GM18498 (cell line): ENCODE data around the gene CCL2.
"Not testable (repeated sequence)": the region's sequence is repeated elsewhere in the genome, so short reads cannot be mapped to it uniquely, and the experiment has no call there.

Source experiments
- ATAC-seq: cut with Tn5 transposase; IDR thresholded peaks from one replicate; pipeline ENCODE4 v1.9.1; 2021; ENCODE audit warnings: mild to moderate bottlenecking, moderate library complexity; ENCODE audit not compliant: unreplicated experiment

CCL2 gene

GRCh38 chr17:34254651-34255380 is at the start of gene CCL2:
Gene CCL2, plus strand, starts transcription at chr17:34255285. Its CDS starts 65 bp downstream, at chr17:34255350.
- no peak for ATAC-seq

DNA sequence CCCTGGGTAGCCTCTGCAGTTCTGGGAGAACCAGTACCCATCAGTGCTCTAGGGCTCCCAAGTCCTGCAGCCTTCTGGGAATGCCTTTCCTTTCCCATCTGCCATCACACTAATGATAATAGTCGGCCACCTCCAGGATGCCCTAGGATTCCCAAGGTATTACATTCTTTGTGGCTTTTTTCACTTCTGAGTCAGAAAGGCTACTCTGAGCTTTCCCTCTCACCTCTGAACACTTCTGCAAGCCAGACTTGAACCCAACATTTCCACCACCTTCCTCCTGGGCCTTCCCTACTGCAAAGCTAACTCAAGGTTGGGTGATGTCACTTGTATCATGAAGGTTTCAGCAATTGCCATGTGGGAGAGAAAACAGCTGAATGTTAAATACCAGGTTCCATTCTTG is 49.7 kb upstream of the CCL2 start:
- ATAC-seq, result no peak

DNA sequence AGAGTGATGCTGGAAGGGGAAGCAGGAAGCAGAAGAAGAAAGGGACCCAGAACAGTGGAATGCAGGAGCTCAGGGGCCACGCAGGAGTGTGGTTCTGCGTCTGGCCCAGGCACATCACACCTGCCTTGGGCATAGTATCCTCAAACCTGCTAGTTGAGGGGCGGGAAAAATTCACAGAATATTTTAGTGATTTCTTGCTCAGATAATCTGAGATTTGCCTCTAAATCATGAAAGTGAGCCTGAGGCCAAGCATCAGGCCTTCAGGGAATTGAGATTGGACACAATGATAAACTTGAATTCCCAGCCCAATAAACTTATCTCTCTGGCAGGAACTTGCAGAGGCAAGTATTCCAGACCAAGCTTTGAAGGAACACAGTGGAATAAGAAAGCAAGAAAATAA is 48.5 kb upstream of the CCL2 start:
- no peak for ATAC-seq

DNA sequence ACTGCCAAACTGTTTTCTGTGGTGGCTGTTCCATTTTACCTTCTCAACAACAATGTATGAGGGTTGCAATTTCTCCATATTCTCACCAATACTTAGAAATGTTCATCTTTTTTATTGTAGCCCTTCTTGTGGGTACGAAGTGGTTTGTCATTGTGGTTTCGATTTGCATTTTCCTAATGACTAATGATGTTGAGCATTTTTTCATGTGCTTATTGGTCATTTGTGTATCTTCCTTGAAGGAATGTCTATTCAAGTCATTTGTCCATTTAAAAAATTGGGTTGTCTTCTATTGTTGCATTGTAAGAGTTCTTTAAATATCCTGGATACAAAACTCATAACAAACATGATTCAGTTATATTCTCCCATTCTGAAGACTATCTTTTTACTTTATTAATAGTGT is 47.5 kb upstream of the CCL2 start:
- no peak for ATAC-seq

- no peak for ATAC-seq
Observed at GRCh38 chr17:34218748-34219147, 36.3 kb upstream of the CCL2 start.

DNA sequence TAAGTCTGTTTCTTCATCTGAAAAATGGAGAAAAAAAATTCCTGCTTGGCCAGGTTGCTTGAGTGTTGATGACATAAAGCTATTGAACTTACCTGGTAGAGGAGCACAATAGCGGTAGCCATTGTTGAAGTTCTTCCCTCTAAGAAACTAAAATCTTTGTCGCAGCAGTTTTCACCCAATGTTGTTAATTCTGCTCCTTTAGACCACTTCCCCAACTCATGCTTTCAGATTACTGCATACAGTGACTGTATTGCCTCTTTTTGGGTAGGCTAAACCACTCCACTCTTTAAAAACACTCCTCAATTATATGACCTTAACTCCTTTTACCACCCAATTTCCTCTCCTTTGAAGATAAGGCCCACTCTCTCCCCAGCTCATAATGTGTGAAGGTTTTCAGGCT is 35.7 kb upstream of the CCL2 start:
- ATAC-seq, result no peak

DNA sequence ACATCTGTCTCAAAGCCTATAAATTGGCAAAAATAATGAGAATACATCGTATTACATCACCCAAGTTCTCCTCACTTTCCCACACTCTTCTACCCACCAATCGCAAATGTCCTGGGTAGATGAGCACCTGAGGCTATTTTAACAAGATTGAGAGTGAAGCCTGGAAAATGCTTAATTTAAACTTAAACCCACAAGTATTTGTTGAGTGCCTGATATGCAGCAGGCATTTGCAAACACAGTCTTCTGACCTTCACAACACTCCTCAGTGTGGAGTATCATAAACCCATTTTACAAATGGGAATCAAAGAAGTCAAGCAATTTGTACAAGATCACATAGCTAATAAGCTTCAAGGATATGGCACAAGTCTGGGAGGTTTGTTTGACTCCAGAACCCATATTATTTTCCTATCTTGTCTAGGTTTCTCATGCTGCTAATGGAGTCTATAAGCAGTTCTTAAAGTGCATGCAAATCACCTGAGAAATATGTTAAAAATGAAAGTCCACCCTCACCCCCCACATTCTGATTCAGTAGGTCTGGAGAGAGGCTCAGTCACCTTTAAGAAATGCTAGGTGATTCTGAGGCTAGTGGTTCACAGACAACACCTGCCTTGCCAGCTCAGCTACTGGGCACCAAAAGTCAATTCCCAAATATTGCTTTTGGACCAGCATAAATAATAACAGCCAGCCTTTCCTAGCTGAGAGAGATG is 34.9 kb upstream of the CCL2 start:
- ATAC-seq, result no peak

GRCh38 chr17:34220752-34221395 is 34.2 kb upstream of the CCL2 start:
- no peak for ATAC-seq

GRCh38 chr17:34221411-34221810 is 33.7 kb upstream of the CCL2 start:
- ATAC-seq, result no peak

DNA sequence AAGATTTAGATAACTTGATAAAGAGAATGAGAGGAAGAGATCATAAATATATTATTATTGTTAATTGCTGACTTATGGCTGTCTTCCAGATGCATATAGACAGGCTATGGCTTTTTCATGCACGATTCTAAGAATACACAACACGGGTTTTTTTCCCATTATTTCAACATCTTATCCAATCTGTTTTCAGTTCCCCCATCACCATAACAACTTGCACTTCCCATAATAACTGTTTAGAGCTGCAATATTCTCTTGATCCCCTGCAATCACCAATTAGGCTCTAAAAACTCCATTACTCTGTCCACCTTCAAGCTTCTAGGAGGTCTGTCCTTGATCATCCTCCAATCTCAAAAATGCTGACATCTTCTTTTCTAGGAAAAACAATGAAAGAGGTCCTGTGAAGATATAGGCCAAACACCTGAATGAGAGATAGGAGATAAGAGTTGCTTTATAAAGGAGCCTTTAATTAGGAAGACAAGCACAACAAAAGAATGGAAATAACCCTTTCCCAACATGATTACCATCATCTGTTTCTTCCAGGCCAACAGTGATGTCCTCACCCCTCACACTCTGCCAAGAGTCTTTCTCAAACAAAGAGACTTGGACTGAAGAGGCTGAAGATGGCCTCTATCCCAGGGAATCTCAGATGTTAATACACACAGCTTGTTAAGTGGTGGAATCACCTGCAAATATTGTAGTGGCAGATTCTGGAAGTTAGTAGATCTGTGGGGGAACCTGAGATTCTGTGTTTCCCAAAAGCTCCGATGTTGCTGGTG is 32.2 kb upstream of the CCL2 start:
- no peak for ATAC-seq

DNA sequence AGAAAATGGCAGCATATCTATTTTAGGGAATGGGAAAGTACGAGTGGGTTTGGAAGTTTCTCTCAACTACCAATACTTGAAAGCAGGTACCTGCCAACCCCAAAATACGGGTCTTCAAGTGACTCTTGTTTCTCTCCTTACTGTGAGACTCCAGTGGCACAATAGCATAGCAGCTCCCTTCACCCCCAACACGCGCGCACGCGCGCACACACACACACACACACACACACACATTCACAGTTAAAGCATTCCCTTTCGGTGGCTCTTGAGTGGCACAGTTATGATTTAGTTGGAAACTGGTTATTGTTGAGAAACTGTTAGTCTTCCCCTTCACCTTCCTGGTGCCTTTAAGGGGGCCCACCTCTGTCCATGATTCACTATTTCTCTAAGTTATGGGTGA is 30.0 kb upstream of the CCL2 start:
- no peak for ATAC-seq

DNA sequence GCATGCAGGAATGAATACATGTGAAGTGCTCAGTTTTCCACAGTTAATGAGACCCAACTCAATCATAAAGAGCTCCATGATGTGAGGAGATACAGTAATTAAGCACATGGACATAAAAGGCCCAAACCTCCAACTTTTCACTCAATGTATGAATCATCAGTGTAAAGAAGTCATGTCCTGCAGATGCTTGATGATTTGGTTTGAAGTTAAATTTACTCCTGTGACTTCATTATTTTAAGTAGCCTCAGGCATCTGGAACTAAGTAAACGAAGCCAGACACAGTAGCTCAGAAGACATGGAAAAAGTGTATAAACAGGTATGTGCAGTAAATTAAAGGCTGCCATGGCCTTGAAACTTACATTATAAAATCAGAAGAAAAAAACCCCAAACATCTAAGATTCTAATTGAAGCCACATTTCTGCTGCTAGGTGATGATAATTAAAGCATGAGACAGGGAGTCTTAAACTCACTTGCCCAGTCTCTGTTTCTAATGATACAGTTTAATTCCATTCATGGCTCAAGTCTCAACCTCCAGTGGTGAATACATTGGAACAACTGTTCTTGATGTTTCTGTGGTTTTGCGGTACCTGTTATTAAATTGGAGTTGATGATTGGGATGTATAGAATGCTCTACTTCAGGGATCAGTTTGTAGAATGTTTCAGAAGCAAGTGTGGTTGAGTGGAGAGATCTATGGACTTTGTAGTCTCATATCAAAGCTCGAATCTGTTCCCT is 28.9 kb upstream of the CCL2 start:
- ATAC-seq, result no peak

GRCh38 chr17:34226744-34227034 is 28.4 kb upstream of the CCL2 start:
- no peak for ATAC-seq

- not testable (repeated sequence) for ATAC-seq
Observed at GRCh38 chr17:34227293-34227692, 27.8 kb upstream of the CCL2 start.

DNA sequence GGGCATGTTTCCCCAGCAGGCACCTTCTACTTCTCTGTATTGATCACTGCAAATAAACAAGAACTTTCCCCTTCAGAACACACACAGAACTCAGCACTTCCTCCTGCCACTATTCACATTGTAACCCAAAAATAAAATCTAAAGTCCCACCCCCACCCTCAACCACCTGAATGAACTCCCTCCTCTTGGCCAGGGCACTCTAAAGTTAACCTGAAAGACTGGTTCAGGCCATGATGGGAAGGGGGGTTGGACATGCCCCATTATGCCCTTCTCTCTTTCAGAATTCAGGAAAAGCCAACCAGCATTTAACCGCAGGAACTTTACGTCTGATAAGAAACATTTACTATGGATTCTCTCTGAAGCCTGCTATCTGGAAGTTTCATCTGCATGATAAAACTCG is 27.4 kb upstream of the CCL2 start:
- no peak for ATAC-seq

GRCh38 chr17:34228781-34229180 is 26.3 kb upstream of the CCL2 start:
- ATAC-seq, result no peak

DNA sequence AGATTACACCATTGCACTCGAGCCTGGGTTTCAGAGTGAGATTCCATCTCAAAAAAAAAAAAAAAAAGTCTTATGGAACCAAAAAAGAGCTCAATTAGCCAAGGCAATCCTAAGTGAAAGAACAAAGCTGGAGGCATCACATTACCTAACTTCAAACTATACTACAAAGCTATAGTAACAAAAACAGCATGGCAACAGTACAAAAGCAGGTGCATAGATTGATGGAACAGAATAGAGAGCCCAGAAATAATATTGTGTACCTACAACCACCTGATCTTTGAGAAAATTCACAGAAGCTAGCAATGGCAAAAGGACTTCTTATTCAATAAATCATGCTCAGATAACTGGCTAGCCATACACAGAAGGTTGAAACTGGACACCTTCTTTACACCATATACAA is 24.7 kb upstream of the CCL2 start:
- no peak for ATAC-seq

- no peak for ATAC-seq
Observed at GRCh38 chr17:34234616-34235015, 20.5 kb upstream of the CCL2 start.

- no peak for ATAC-seq
Observed at GRCh38 chr17:34235389-34236028, 19.6 kb upstream of the CCL2 start.

DNA sequence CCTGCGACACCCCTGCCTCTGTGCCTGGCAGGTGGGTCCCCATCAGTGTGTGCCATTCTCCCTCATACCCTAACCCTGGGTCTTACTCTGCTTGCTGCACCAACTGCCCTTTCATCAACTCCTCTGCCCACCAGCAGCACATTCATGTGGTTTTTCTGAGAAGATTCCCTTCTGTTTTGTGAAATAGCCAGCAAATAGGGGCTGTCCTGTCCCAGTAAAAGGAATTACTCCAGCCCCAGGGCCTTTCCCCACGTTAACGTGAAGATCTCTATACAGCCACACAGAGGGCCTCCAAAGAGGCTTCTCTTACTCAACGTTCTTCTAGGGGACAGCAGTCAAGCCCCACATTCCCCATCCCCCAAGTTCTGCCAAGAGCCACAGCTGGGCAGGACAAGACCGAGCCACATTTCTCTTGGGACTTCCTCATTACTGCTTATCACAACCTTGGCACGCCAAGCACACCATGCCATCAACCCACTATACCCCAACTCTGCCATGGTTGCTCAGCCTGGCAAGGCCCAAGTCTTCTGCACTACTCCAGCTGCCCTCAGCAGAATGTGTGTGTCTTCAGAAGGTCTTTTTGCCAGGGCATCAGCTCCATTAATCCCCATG is 18.7 kb upstream of the CCL2 start:
- no peak for ATAC-seq
